ENCODE measurements around the gene XPOT. TPM values are rescaled to one million over a fixed set of nuclear protein-coding genes. Genes with fewer than 3 reads are reported as not detected.

Gene XPOT
- total RNA-seq, 1 experiment from 2014 or later, result 130 TPM

- Histone ChIP-seq H3K4me1 (ENCODE audit: insufficient read depth, low read length) (no peaks in the 10 kb centered on the region), H3K27ac (ENCODE audit: insufficient read length, low read depth, low read length) (no peak overlapping the region), H3K9me3 (ENCODE audit: control insufficient read depth, low read depth, low read length) (no peaks in the 10 kb centered on the region), H4K5ac (ENCODE audit: insufficient read length, low read depth, low read length) (no peak overlapping the region), H2AFZ (ENCODE audit: low read length) (no peak overlapping the region), H4K20me1 (ENCODE audit: control insufficient read depth, insufficient read depth, insufficient read length) (no peaks in the 10 kb centered on the region), H3K79me1 (ENCODE audit: insufficient read depth, low read depth, low read length, poor library complexity, severe bottlenecking) (no peaks in the 10 kb centered on the region), H3T11ph (ENCODE audit: low read length) (no peak overlapping the region), H2BK12ac (ENCODE audit: insufficient read length, low read depth, low read length) (no peak overlapping the region), H2BK120ac (ENCODE audit: low read depth, low read length, poor library complexity, severe bottlenecking) (no peak overlapping the region), H2BK15ac (ENCODE audit: low read depth, low read length) (no peak overlapping the region), H3K9ac (ENCODE audit: extremely low read depth, insufficient read length, low read length) (no peak overlapping the region), H3K27me3 (ENCODE audit: insufficient read depth, low read length) (no peaks in the 10 kb centered on the region), H2BK5ac (ENCODE audit: insufficient read length, low read length) (no peak overlapping the region), H3K23ac (ENCODE audit: insufficient read length, low read depth, low read length) (no peak overlapping the region), H3K14ac (ENCODE audit: insufficient read depth, low read length) (no peak overlapping the region), H3K23me2 (ENCODE audit: insufficient read length, low read depth, low read length, poor library complexity, severe bottlenecking) (peaks cover 2% of the 10 kb centered on the region), H3K79me2 (ENCODE audit: insufficient read depth, low read length) (no peaks in the 10 kb centered on the region), H3K4me2 (ENCODE audit: insufficient read depth, insufficient read length, low read length) (no peak overlapping the region), H4K91ac (ENCODE audit: insufficient read length, low read depth, low read length) (no peak overlapping the region), H3K4ac (ENCODE audit: low read depth, low read length) (no peak overlapping the region), H3K56ac (ENCODE audit: insufficient read length, low read depth, low read length) (no peak overlapping the region), H4K8ac (replicated peaks; ENCODE audit: insufficient read length, low read depth, low read length) (no peak overlapping the region), H2BK20ac (ENCODE audit: low read depth, low read length, poor library complexity, severe bottlenecking) (no peak overlapping the region), H3K18ac (ENCODE audit: insufficient read length, low read depth, low read length) (no peak overlapping the region), H2AK5ac (ENCODE audit: insufficient read length, low read length) (no peak overlapping the region)
- WGBS (ENCODE audit: extremely low coverage, insufficient read length, low lambda C conversion rate), result no CpG with 5 or more reads among the region's 1 CpG
- no peaks in the 10 kb centered on the region for H3K9me3 Mint-ChIP-seq
- no peak for TF ChIP-seq CTCF (conservative IDR thresholded peaks at IDR 0.05)
- H3K27ac Mint-ChIP-seq, result 0 out of 7 replicates have a peak overlapping the region, but pooled peaks of 1 of the 3 experiments have one; percentile 1
- peaks cover 30 to 70% (median 62%) of the 10 kb centered on the region in 3 experiments for H3K36me3 Mint-ChIP-seq (ENCODE audit: insufficient read depth in 1 of 3, low read depth in 3 of 3)
- peaks cover 12 to 13% of the 10 kb centered on the region in 2 experiments for H3K4me1 Mint-ChIP-seq
- H3K27me3 Mint-ChIP-seq (ENCODE audit: low read depth), result no peaks in the 10 kb centered on the region; the same call in 1 of the 2 replicates
- DNase-seq, result no peak
- no peak overlapping the region for H3K4me3 Mint-ChIP-seq
Observed at GRCh38 chr12:64446295-64446694, 42.1 kb downstream of the XPOT start.
